Retinal pigment epithelial cell (primary cell): ENCODE data around the gene TTLL5.

Experiments
- DNase-seq: peaks from one replicate; pipeline ENCODE4 v3.0.0-alpha.2; 2010; ENCODE audit warnings: low read depth
- H3K4me3 ChIP-seq: 2 replicates; pipeline ENCODE4 v1.5.1; 2011; ENCODE audit warnings: mild to moderate bottlenecking, low read length, control low read depth, moderate library complexity
- TF ChIP-seq, protein P1 (sequence below): conservative IDR thresholded peaks from 2 replicates; pipeline ENCODE4 v1.5.1; 2011; ENCODE audit warnings: low read depth, low read length, control low read depth, inconsistent platforms

Gene TTLL5

DNA sequence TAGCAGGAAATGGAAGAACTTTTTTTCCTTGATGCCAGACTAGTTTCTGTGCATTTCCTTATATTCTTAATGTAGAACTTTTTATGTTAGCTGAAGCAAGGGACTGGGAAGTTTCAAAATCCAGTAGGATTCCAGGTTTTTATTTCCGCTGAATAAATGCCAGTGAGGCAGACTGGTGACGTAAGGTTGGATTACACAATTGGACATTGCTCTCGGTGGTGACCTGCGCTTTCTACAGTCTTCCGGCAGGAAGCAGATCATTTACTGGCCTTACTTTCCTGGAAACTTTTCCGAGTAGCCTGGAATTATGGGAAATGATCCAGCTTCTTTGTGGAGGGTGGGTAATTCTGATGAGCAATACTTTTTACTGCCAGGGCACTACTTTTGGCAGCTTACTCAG lies 328.1 kb downstream of the TTLL5 start:
- TF ChIP-seq, protein P1, sequence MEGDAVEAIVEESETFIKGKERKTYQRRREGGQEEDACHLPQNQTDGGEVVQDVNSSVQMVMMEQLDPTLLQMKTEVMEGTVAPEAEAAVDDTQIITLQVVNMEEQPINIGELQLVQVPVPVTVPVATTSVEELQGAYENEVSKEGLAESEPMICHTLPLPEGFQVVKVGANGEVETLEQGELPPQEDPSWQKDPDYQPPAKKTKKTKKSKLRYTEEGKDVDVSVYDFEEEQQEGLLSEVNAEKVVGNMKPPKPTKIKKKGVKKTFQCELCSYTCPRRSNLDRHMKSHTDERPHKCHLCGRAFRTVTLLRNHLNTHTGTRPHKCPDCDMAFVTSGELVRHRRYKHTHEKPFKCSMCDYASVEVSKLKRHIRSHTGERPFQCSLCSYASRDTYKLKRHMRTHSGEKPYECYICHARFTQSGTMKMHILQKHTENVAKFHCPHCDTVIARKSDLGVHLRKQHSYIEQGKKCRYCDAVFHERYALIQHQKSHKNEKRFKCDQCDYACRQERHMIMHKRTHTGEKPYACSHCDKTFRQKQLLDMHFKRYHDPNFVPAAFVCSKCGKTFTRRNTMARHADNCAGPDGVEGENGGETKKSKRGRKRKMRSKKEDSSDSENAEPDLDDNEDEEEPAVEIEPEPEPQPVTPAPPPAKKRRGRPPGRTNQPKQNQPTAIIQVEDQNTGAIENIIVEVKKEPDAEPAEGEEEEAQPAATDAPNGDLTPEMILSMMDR, result no peak
- DNase-seq, result no peak
- H3K4me3 ChIP-seq, result no peak overlapping the region

DNA sequence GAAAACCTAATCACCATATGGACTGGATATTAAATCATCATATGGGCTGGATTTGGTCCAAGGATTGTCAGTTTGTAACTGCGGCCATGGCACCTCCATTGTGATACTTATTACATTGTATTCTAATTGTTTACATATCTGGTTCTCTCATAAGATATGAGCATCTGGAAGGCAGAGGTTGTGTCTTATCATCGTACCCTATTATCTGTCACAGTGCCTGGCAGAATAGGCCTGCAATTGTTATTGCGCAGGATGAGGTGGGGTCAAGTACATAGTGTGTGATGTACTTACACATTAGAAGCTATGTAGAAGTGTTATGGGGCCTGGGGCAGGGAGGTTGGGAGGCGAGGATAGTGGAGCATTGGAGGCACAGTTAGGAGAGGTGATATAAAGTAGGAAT lies 329.3 kb downstream of the TTLL5 start:
- H3K4me3 ChIP-seq, result no peak overlapping the region
- TF ChIP-seq, protein P1, result no peak
- DNase-seq, result no peak

DNA sequence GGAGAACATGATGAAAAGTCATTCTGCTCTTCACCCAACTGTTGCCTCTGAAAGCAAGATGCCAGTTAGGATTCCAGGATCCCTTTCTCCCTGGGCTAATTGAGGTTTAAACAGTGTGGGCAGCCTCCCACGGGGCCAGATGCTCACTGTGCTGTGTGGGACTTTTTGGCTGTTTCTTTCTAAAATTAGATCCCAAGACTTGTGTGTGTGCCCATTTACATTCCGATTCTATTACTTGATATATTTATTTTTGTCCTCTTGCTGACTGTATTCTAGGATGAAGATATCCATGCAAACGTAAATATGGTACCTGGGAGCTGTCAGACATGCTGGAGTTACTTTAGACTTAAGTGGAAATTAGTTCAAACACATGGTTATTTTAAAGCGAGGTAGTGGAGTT lies 330.7 kb downstream of the TTLL5 start:
- H3K4me3 ChIP-seq, result no peak overlapping the region
- DNase-seq, result no peak
- TF ChIP-seq, protein P1, result no peak

DNA sequence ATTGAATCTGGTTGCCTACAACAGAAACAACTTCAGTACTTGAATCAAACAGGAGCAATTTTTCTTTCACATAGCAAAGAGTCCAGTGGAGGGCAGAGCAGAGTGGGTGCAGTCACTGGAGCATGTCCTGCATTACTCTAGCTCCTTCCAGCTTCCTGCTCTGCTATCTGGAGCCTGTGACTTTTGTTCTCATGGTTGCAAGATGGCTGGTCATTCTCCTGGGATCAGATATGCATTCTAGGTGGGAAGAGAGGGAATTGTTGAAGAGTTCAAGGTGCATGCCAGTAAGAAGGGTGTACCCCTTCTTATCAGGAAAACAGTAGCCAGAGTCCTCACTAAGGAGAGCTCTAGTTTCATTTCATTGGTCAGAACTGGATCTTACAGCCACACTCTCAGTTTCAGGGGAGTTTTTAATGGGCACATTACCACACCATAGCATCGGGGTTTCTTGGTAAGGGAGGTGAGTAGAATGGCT lies 332.6 kb downstream of the TTLL5 start:
- no peak overlapping the region for H3K4me3 ChIP-seq
- no peak for DNase-seq
- TF ChIP-seq, protein P1, result no peak

DNA sequence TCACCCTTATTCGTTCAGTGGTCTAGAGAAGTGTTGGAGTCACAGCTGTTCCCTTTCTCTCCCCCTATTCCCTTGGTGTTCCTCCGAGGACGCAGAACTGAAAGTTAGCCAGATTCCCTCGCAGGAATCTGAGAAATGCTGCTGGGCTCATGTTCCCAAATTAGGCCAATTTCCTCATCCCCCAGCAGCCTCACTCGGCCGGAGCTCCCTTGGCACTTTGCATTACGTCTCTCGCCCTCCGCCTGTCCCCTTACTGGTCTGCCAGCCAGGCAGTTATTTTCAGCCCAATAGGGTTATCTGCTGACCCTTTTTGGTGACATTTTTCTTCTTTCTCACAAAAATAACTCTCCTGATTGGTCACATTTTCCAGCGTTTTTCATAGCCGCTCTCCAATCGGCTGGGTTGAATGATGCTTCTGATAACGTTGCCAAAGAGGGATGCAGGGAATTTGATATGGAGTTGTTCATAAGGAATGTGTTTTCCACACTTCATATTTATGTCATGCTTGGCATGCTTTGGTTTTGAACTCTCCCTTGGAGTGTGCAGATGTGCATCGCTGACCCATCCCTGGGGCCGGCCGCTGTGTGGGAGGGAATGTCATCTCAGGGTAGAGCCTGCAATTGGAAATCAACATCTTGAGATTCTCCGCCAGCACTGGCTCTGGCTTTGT lies 334.5 kb downstream of the TTLL5 start:
- no peak for DNase-seq
- no peak overlapping the region for H3K4me3 ChIP-seq
- TF ChIP-seq, protein P1, result no peak

DNA sequence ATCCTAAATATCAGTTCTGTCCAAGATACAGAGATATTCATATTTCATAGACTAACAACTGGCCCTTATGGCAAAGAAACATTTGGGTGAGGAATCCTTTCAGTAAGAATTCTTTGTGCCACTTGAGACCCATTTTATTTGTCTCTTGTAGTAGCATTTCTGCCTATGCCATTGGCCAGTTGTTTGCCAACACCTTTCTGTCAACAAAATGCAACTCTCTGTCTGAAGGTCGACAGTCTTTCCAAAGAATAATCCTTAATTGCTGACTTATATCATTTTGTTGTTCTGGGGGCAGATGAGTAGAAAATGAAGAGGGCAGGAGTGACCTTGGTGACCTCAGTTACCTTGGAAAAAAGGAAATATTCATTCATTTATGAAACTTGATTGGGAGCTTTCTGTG lies 335.4 kb downstream of the TTLL5 start:
- no peak for DNase-seq
- TF ChIP-seq, protein P1, result no peak
- H3K4me3 ChIP-seq, result no peak overlapping the region

DNA sequence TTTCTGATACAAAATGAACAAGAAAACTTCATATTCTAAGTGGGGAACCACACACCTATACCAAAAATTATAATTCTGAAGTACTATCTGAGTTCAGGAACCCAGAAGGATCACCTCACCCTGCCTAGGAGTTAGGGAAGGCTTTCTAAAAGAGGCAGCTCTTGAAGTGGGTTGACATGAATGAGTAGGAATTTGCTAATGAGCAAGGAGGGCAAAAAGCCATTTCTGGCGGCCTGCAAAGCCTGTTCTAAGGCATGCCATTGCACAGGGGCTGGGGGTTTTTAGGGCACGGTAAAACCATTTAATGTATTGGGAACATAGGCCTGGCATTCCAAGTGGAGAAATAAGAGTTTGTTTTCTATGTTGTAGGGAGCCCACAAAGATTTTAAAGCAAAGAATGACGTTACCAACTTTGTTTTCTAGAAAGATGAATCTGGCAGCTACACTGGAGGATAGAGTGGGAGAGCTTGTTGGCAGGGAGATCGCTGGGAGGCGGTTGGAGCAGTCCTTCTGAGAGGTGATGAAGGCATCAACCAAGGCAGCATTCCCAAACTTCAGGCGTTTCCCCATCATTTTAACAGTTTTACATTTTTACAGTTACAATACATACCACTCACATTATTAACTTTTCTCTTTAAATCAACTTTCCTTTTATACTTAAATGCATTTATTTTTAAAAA lies 338.6 kb downstream of the TTLL5 start:
- H3K4me3 ChIP-seq, result no peak overlapping the region
- TF ChIP-seq, protein P1, result no peak
- no peak for DNase-seq
